Measurements from ENCODE around the gene ADCK2. TPM values are rescaled to one million over a fixed set of nuclear protein-coding genes. Genes with fewer than 3 reads are reported as not detected.

The ADCK2 gene
- total and polyA plus RNA-seq, 2 donors (not counting 3 experiments of a cell fraction or from before 2014, with no cell fraction given), result 10.3 to 13.3 TPM

DNA sequence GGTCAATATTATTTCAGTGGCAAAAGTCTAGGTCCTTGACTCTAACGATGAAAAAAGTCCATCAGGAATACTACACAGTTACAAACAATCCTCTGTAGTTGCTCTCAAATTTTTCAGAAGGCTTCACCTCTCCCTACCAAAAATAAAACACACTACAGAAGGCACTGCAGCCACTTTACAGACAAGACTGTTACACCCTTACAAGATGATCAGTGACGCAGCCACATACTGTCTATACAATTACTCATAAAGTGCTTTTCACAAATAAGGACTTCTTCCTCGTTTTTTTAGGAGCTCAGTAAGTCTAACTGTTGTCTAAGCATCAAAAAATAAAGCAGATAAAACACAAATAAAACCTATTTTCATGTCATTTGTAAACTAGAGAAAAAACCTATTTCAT is 50.8 kb downstream of the ADCK2 start:
- FAIRE-seq, result no peak
- Histone ChIP-seq H3K4me2 (ENCODE audit: insufficient read depth, low read length) (no peak overlapping the region), H3K4me1 (ENCODE audit: control insufficient read depth, extremely low read depth, insufficient read depth, low read length) (peaks cover 8% of the 10 kb centered on the region), H3K4me3 (replicated peaks in 1 of 3; ENCODE audit: insufficient read depth in 1 of 3, low read depth in 1 of 3, low read length in 3 of 3) (no peak overlapping the region), H3K36me3 (ENCODE audit: control insufficient read depth in 2 of 2, extremely low read depth in 1 of 2, insufficient read depth in 2 of 2, low read length in 2 of 2) (no peaks in the 10 kb centered on the region), H3K79me2 (ENCODE audit: control insufficient read depth, insufficient read depth, low read length) (no peaks in the 10 kb centered on the region), H3K27ac (ENCODE audit: insufficient read depth, low read depth, low read length) (no peak overlapping the region), H4K20me1 (replicated peaks; ENCODE audit: control insufficient read depth, extremely low read depth, insufficient read depth, low read length) (no peaks in the 10 kb centered on the region), H3K27me3 (ENCODE audit: control insufficient read depth in 2 of 2, insufficient read depth in 2 of 2, low read length in 2 of 2) (no peaks in the 10 kb centered on the region), H3K9me1 (replicated peaks; ENCODE audit: control insufficient read depth, extremely low read depth, insufficient read depth, low read length) (no peaks in the 10 kb centered on the region), H3K9ac (replicated peaks; ENCODE audit: extremely low read depth, insufficient read depth, low read length) (no peak overlapping the region), H2AFZ (ENCODE audit: low read depth, low read length) (no peak overlapping the region), H3K9me3 (replicated peaks; ENCODE audit: control insufficient read depth, insufficient read depth, low read length) (no peaks in the 10 kb centered on the region)
- TF ChIP-seq MYC (IDR thresholded peaks at IDR 0.05; ENCODE audit: low read depth, low read length), result no peak
- TF ChIP-seq, protein P1, sequence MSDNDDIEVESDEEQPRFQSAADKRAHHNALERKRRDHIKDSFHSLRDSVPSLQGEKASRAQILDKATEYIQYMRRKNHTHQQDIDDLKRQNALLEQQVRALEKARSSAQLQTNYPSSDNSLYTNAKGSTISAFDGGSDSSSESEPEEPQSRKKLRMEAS (IDR thresholded peaks at IDR 0.05; ENCODE audit: insufficient read depth, insufficient read length), result no peak
- no peak for TF ChIP-seq GATA2 (IDR thresholded peaks at IDR 0.05; ENCODE audit: insufficient read depth, insufficient read length, low read depth, low read length)
- no peak for TF ChIP-seq JUN (IDR thresholded peaks at IDR 0.05; ENCODE audit: borderline replicate concordance, insufficient read depth, insufficient read length, low read depth)
- no peak for TF ChIP-seq POLR2AphosphoS5 (IDR thresholded peaks at IDR 0.05; ENCODE audit: insufficient read depth, low read depth, low read length)
- no peak for TF ChIP-seq EZH2 (IDR thresholded peaks at IDR 0.05; ENCODE audit: borderline replicate concordance, low read depth, low read length, severe bottlenecking)
- TF ChIP-seq, protein P2, sequence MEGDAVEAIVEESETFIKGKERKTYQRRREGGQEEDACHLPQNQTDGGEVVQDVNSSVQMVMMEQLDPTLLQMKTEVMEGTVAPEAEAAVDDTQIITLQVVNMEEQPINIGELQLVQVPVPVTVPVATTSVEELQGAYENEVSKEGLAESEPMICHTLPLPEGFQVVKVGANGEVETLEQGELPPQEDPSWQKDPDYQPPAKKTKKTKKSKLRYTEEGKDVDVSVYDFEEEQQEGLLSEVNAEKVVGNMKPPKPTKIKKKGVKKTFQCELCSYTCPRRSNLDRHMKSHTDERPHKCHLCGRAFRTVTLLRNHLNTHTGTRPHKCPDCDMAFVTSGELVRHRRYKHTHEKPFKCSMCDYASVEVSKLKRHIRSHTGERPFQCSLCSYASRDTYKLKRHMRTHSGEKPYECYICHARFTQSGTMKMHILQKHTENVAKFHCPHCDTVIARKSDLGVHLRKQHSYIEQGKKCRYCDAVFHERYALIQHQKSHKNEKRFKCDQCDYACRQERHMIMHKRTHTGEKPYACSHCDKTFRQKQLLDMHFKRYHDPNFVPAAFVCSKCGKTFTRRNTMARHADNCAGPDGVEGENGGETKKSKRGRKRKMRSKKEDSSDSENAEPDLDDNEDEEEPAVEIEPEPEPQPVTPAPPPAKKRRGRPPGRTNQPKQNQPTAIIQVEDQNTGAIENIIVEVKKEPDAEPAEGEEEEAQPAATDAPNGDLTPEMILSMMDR (IDR thresholded peaks at IDR 0.05; ENCODE audit: extremely low read depth in 1 of 2, insufficient read depth in 1 of 2, low read depth in 1 of 2, low read length in 2 of 2), result no peak
- no peak for TF ChIP-seq POLR2A (IDR thresholded peaks at IDR 0.05; ENCODE audit: low read depth, low read length)
- no peak for TF ChIP-seq FOS (IDR thresholded peaks at IDR 0.05; ENCODE audit: borderline replicate concordance, insufficient read depth, low read length)
- dilution Hi-C loops (cut with MboI; ENCODE audit: extremely low pct_ligation_motif_present, low sequenced_read_pairs) (no loop called here), intact Hi-C loops (cut with micrococcal nuclease) (no loop called here)
- ChIA-PET POLR2A (no interaction called here), CTCF (no interaction called here)
- DNase-seq (ENCODE audit: low read depth, low spot score), result no peak
- BruUV-seq (replicated peaks), result no TSS peak
